ENCODE results near the gene GPS1. TPM values are rescaled to one million over a fixed set of nuclear protein-coding genes. Genes with fewer than 3 reads are reported as not detected.

The GPS1 gene
- total and polyA plus RNA-seq, 2 donors (not counting 1 experiment from before 2014, with no cell fraction given): 80.5 to 124 TPM

DNA sequence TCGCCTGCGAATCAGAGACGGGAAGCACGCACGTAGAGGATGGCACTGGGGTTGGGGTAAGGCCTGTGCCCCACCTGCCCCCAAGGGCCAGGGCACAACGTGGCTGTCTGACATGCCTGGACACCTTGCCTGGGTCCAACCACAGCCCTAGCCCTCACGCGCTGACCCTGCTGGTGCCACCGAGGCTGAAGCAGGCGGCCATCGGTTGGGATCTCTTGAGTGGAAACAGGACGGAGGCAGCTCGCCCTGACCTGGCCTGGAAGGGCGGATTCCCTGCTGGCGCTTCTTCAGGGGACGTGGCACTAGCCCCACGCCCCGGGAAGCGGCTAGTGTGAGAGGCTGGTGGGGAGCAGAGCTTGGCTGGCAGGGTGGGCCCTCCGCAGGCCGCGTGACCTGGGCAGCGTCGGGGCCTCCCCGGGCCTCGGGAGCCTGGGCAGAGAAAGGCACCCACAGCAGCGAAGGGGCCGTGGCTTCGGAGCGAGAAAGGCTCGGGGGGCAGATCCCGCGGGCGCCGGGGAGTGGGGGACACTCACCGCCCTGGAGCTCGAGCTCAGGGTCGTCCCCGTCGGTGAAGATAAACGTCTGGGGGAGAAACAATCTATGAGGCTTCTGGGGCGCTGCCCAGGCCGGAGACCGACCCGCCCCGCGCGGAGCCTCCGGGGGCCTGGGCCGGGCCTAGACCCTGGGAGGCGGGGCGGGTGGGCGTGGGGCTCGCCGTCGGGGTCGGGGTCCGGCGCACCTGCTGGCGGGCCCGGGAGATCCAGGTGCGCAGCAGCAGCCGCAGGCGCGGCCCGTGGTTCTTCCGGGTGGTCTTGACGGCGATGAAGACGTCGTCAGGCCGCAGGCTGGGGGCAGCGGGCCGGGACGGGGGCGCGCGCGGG is 697 bp upstream of the GPS1 start:
- Mint-ChIP-seq H3K27ac (peak overlapping the region; percentile 86), H3K4me1 (peaks cover 14% of the 10 kb centered on the region), H3K27me3 (no peaks in the 10 kb centered on the region), H3K9me3 (ENCODE audit: insufficient read depth) (no peaks in the 10 kb centered on the region), H3K4me3 (peak overlapping the region; percentile 84)
- Histone ChIP-seq H3K36me3 (replicated peaks in 1 of 2; ENCODE audit: control extremely low read depth in 1 of 2, control insufficient read depth in 1 of 2, extremely low read depth in 1 of 2, insufficient read depth in 2 of 2, low read length in 1 of 2) (peaks cover 0 to 23% of the 10 kb centered on the region in 2 experiments), H3K4me2 (replicated peaks; ENCODE audit: low read depth, low read length, poor library complexity, severe bottlenecking) (peak overlapping the region; percentile 90), H3K4me3 (ENCODE audit: control extremely low read depth in 1 of 5, extremely low read depth in 1 of 5, insufficient read depth in 1 of 5, low read depth in 2 of 5, low read length in 4 of 5) (peak overlapping the region in 4 of 5 experiments; percentile 43 to 63 (median 58)), H2AFZ (ENCODE audit: insufficient read depth, low read depth, low read length, poor library complexity, severe bottlenecking) (peak overlapping the region; percentile 66), H3K27me3 (replicated peaks in 1 of 4; ENCODE audit: control extremely low read depth in 1 of 4, control insufficient read depth in 3 of 4, insufficient read depth in 4 of 4, low read length in 3 of 4) (no peaks in the 10 kb centered on the region), H3K9ac (ENCODE audit: low read length) (peak overlapping the region; percentile 63), H4K20me1 (ENCODE audit: control insufficient read depth, insufficient read depth, low read length, poor library complexity, severe bottlenecking) (peaks cover 19% of the 10 kb centered on the region), H3K79me2 (ENCODE audit: control insufficient read depth, insufficient read depth, low read length) (peaks cover 29% of the 10 kb centered on the region), H3K27ac (ENCODE audit: low read length in 2 of 2) (peak overlapping the region in 1 of 2 donors; percentile 30), H3K9me3 (ENCODE audit: control extremely low read depth in 1 of 3, control insufficient read depth in 2 of 3, insufficient read depth in 1 of 3, low read length in 2 of 3) (no peaks in the 10 kb centered on the region), H3K4me1 (ENCODE audit: control insufficient read depth in 2 of 2, insufficient read depth in 2 of 2, low read length in 2 of 2) (peaks cover 20 to 34% of the 10 kb centered on the region in 2 donors)
- ATAC-seq (ENCODE audit: low read depth) (peak; percentile 26), DNase-seq (no peak)
- CTCF ChIA-PET: interaction anchor here (0.7 to 1.7 kb wide), 2 partner anchors 13 to 31 kb away, joined by 3 to 6 read pairs; partner anchors contain the start of gene DCXR
- TF ChIP-seq, protein P1, sequence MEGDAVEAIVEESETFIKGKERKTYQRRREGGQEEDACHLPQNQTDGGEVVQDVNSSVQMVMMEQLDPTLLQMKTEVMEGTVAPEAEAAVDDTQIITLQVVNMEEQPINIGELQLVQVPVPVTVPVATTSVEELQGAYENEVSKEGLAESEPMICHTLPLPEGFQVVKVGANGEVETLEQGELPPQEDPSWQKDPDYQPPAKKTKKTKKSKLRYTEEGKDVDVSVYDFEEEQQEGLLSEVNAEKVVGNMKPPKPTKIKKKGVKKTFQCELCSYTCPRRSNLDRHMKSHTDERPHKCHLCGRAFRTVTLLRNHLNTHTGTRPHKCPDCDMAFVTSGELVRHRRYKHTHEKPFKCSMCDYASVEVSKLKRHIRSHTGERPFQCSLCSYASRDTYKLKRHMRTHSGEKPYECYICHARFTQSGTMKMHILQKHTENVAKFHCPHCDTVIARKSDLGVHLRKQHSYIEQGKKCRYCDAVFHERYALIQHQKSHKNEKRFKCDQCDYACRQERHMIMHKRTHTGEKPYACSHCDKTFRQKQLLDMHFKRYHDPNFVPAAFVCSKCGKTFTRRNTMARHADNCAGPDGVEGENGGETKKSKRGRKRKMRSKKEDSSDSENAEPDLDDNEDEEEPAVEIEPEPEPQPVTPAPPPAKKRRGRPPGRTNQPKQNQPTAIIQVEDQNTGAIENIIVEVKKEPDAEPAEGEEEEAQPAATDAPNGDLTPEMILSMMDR (IDR thresholded peaks at IDR 0.05): no peak
- no peak for TF ChIP-seq EZH2 (IDR thresholded peaks at IDR 0.05; ENCODE audit: borderline replicate concordance, insufficient read depth, low read depth, low read length, poor library complexity, severe bottlenecking)
- POLR2A ChIA-PET: interaction anchor here (0.8 to 1.9 kb wide), 2 partner anchors 18 to 48 kb away, joined by 3 to 5 read pairs; partner anchors contain the start of gene FASN
- intact Hi-C loops (cut with micrococcal nuclease): loop anchor here (1.0 to 2.0 kb wide), 4 partner anchors 14 to 47 kb away; partner anchors contain the start of genes CENPX, DCXR, FASN and LRRC45
- 21% methylated on average over 79 of the region's 79 CpGs for WGBS (ENCODE audit: insufficient coverage)
